Measurements from ENCODE around the gene CSGALNACT2. TPM values are rescaled to one million over a fixed set of nuclear protein-coding genes. Genes with fewer than 3 reads are reported as not detected.

The CSGALNACT2 gene
- polyA plus RNA-seq, 1 of the 3 experiments (the other 2 are of a cell fraction): 11.5 TPM

GRCh38 chr10:43220657-43221418 is 82.6 kb downstream of the CSGALNACT2 start:
- no peaks in the 10 kb centered on the region for H4K20me1 ChIP-seq (ENCODE audit: insufficient read depth)
- no peaks in the 10 kb centered on the region for H3K36me3 ChIP-seq (replicated peaks in 1 of 2; ENCODE audit: control insufficient read depth in 1 of 2, insufficient read depth in 2 of 2, low read length in 1 of 2)
- no peak overlapping the region for H3K4me2 ChIP-seq
- DNase-seq: no peak
- POLR2A ChIA-PET: no interaction called here
- no peaks in the 10 kb centered on the region for H3K79me2 ChIP-seq (ENCODE audit: insufficient read depth)
- peaks cover 0 to 18% of the 10 kb centered on the region in 2 experiments; a peak in 1 of 4 replicates for H3K4me1 ChIP-seq (ENCODE audit: control insufficient read depth in 1 of 2, insufficient read depth in 2 of 2, low read depth in 1 of 2, low read length in 1 of 2)
- no peak for TF ChIP-seq FOXM1 (IDR thresholded peaks at IDR 0.05; ENCODE audit: low read depth)
- no peak for TF ChIP-seq CHD2 (IDR thresholded peaks at IDR 0.05; ENCODE audit: low read length, partially characterized antibody)
- TF ChIP-seq NRF1 (IDR thresholded peaks at IDR 0.05; ENCODE audit: low read depth, low read length): no peak
- no peak for TF ChIP-seq ELF1 (IDR thresholded peaks at IDR 0.05)
- H3K4me3 ChIP-seq (ENCODE audit: low read depth in 2 of 2, low read length in 1 of 2): no peak overlapping the region
- H3F3A ChIP-seq (replicated peaks; ENCODE audit: insufficient read depth): no peaks in the 10 kb centered on the region
- no peak overlapping the region for H2AFZ ChIP-seq (ENCODE audit: low read depth)
- no peaks in the 10 kb centered on the region for H3K9me3 ChIP-seq
- no peak overlapping the region for H3K9ac ChIP-seq
- H3K27me3 ChIP-seq (ENCODE audit: insufficient read depth): no peaks in the 10 kb centered on the region
- no peak overlapping the region for H3K27ac ChIP-seq (ENCODE audit: low read depth in 2 of 2, low read length in 1 of 2)
- no peaks in the 10 kb centered on the region for H3K9me2 ChIP-seq
- CTCF ChIA-PET: interaction anchor here (1.4 kb wide), 1 partner anchor 28 kb away, joined by 3 read pairs; no protein-coding TSS in a partner anchor
- 54% methylated on average over 13 of the region's 14 CpGs for WGBS (ENCODE audit: low lambda C conversion rate)

DNA sequence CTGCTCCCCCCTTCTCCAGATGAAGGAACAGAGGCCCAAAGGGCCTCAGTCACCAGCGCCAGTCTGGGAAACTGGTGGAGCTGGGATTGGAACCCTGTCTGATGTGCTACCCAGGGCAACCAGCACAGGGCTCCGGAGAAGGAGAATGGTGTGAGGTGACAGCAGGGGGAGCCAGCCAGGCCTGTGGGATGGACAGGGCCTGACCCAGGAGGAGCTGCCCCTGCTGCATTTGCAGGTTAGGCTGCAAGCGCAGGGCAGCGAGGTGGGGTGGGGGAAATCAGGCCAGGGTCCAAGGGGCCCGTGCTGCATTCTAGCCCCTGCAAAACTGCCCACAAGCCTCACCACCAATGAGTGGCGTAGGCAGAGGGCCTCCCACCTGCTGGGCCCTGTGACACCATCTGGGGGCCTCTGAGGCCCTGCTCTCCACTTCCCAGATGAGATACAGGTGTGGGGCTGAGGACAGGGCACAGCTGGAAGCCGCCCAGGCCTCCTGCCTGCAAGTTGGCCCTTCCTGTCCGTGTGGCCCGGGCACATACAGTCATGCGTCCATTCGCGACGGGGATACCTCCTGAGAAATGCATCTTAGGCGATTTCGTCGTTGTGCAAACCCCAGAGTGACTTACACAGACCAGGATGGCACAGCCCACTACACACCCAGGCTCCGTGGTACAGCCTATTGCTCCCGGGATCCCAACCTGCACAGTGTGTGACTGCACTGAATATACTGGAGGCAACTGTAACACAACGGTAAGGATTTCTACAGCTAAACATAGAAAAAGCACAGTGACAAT is 83.4 kb downstream of the CSGALNACT2 start:
- H3K27ac ChIP-seq (ENCODE audit: low read depth in 2 of 2, low read length in 1 of 2): no peak overlapping the region
- H3K9me2 ChIP-seq: no peaks in the 10 kb centered on the region
- no peaks in the 10 kb centered on the region for H3K79me2 ChIP-seq (ENCODE audit: insufficient read depth)
- no peaks in the 10 kb centered on the region for H3F3A ChIP-seq (replicated peaks; ENCODE audit: insufficient read depth)
- H3K4me3 ChIP-seq (ENCODE audit: low read depth in 2 of 2, low read length in 1 of 2): no peak overlapping the region
- no peak overlapping the region for H3K4me2 ChIP-seq
- H3K36me3 ChIP-seq (replicated peaks in 1 of 2; ENCODE audit: control insufficient read depth in 1 of 2, insufficient read depth in 2 of 2, low read length in 1 of 2): no peaks in the 10 kb centered on the region
- no peaks in the 10 kb centered on the region for H3K9me3 ChIP-seq
- H4K20me1 ChIP-seq (ENCODE audit: insufficient read depth): no peaks in the 10 kb centered on the region
- ChIA-PET POLR2A (no interaction called here), CTCF (interaction anchor here (1.1 to 1.6 kb wide), 4 partner anchors 12 to 27 kb away, joined by 3 to 6 read pairs (median 4); no protein-coding TSS in a partner anchor)
- DNase-seq: no peak
- H3K9ac ChIP-seq: no peak overlapping the region
- peaks cover 0 to 18% of the 10 kb centered on the region in 2 experiments; a peak in 1 of 4 replicates for H3K4me1 ChIP-seq (ENCODE audit: control insufficient read depth in 1 of 2, insufficient read depth in 2 of 2, low read depth in 1 of 2, low read length in 1 of 2)
- H3K27me3 ChIP-seq (ENCODE audit: insufficient read depth): no peaks in the 10 kb centered on the region
- 0 out of 2 replicates have a peak, but pooled peaks have one; percentile 3 for TF ChIP-seq RAD21 (IDR thresholded peaks at IDR 0.05; ENCODE audit: low read length)
- TF ChIP-seq, protein P1, sequence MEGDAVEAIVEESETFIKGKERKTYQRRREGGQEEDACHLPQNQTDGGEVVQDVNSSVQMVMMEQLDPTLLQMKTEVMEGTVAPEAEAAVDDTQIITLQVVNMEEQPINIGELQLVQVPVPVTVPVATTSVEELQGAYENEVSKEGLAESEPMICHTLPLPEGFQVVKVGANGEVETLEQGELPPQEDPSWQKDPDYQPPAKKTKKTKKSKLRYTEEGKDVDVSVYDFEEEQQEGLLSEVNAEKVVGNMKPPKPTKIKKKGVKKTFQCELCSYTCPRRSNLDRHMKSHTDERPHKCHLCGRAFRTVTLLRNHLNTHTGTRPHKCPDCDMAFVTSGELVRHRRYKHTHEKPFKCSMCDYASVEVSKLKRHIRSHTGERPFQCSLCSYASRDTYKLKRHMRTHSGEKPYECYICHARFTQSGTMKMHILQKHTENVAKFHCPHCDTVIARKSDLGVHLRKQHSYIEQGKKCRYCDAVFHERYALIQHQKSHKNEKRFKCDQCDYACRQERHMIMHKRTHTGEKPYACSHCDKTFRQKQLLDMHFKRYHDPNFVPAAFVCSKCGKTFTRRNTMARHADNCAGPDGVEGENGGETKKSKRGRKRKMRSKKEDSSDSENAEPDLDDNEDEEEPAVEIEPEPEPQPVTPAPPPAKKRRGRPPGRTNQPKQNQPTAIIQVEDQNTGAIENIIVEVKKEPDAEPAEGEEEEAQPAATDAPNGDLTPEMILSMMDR (IDR thresholded peaks at IDR 0.05): 0 out of 2 replicates have a peak, but pooled peaks have one; percentile 11
- TF ChIP-seq, protein P2, sequence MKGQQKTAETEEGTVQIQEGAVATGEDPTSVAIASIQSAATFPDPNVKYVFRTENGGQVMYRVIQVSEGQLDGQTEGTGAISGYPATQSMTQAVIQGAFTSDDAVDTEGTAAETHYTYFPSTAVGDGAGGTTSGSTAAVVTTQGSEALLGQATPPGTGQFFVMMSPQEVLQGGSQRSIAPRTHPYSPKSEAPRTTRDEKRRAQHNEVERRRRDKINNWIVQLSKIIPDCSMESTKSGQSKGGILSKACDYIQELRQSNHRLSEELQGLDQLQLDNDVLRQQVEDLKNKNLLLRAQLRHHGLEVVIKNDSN (IDR thresholded peaks at IDR 0.05; ENCODE audit: borderline replicate concordance, low read depth): no peak
- WGBS (ENCODE audit: low lambda C conversion rate): 66% methylated on average over 11 of the region's 19 CpGs
- H2AFZ ChIP-seq (ENCODE audit: low read depth): no peak overlapping the region

All from SK-N-SH (cell line).